H1 (cell line): ENCODE results near the gene VPS54. TPM values are rescaled to one million over a fixed set of nuclear protein-coding genes. Genes with fewer than 3 reads are reported as not detected.

Experiments
- HDAC2 ChIP-seq, 2 experiments: fragments of 300-600 bp in 1 of 2; sonication (generic) in 1 of 2; IDR thresholded peaks; 2 replicates each; pipeline ENCODE4 v1.6.1; 2011 to 2012; ENCODE audit warnings: low read depth in 2 of 2, low read length in 2 of 2, mild to moderate bottlenecking in 2 of 2, moderate library complexity in 2 of 2, borderline replicate concordance in 1 of 2, inconsistent platforms in 1 of 2
- TEAD4 ChIP-seq: IDR thresholded peaks from 2 replicates; pipeline ENCODE4 v1.6.1; 2012; ENCODE audit warnings: low read depth, low read length, inconsistent platforms, mixed read lengths
- polyA plus RNA-seq, 7 experiments: library from polyadenylated mRNA; depleted of rRNA in 3 of 7; stranded (reverse) in 5 of 7; unstranded in 2 of 7; fragments of >200 nt in 5 of 7; fragments of 200-250 nt in 2 of 7; gene quantifications; 1 replicate in 5 of 7; 2 replicates in 1 of 7; 4 replicates in 1 of 7; pipeline versions ENCODE4 v1.2.1 to v1.2.3, GENCODE V29; 2011 to 2013; ENCODE audit warnings: missing spikeins in 2 of 7, mixed read lengths in 2 of 7
- total RNA-seq: library from RNA; stranded (reverse); fragmentation: NEBNext Ultra II Directional; extraction: Animal tissue kit (Norgen Biotek cat#: 25700); gene quantifications from 2 replicates; pipeline ENCODE4 v1.2.1, GENCODE V29; 2021

The VPS54 gene
- total and polyA plus RNA-seq, 2 of the 8 experiments (the other 6 are each of a cell fraction or from before 2014, with no cell fraction given) = 3.6 to 13.2 TPM

GRCh38 chr2:63874204-63875130 is 144.8 kb downstream of the VPS54 start (continued):
- TF ChIP-seq HDAC2 (IDR thresholded peaks at IDR 0.05; ENCODE audit: borderline replicate concordance in 1 of 2, low read depth in 2 of 2, low read length in 2 of 2) (no peak), TEAD4 (no peak)
- TF ChIP-seq, all 59 proteins: peak for 2
